Stimulated activated CD8-positive, alpha-beta memory T cell treated with anti-CD3 and anti-CD28 coated beads, Interleukin-4, amount 100 ng/mL, for 4 hours (primary cell): ENCODE measurements around the gene KIRREL2.
"Not testable (repeated sequence)": the region's sequence is repeated elsewhere in the genome, so short reads cannot be mapped to it uniquely, and the experiment has no call there.

Experiments
- DNase-seq, 2 donors: peaks; one replicate each; pipeline ENCODE4 v3.0.0-alpha.2; 2020; ENCODE audit warnings: low read depth in 2 of 2, low spot score in 1 of 2

The KIRREL2 gene

GRCh38 chr19:35895911-35896642 lies 39.4 kb downstream of the KIRREL2 start:
- no peak for DNase-seq

GRCh38 chr19:35896643-35897040 lies 39.9 kb downstream of the KIRREL2 start:
- DNase-seq, result no peak

- no peak for DNase-seq
These were observed 41.2 kb downstream of the KIRREL2 start for GRCh38 chr19:35897706-35898451.

GRCh38 chr19:35898499-35898809 lies 41.7 kb downstream of the KIRREL2 start:
- DNase-seq, result no peak

- DNase-seq, result peak; percentile 70 to 84
These were observed 43.0 kb downstream of the KIRREL2 start for GRCh38 chr19:35899547-35900214.

- DNase-seq, result no peak
These were observed 44.4 kb downstream of the KIRREL2 start for GRCh38 chr19:35901055-35901644.

- DNase-seq, result peak in 1 of 2 donors; percentile 31
These were observed 45.3 kb downstream of the KIRREL2 start, which contains the start of gene HCST for GRCh38 chr19:35901854-35902661. Gene HCST, plus strand, starts transcription at chr19:35902529. Its CDS starts 65 bp downstream, at chr19:35902594.

- DNase-seq, result no peak
These were observed 46.3 kb downstream of the KIRREL2 start for GRCh38 chr19:35902870-35903475.

- DNase-seq, result peak; percentile 80 to 89
These were observed 47.0 kb downstream of the KIRREL2 start for GRCh38 chr19:35903550-35904179.

- DNase-seq, result no peak
These were observed 47.8 kb downstream of the KIRREL2 start for GRCh38 chr19:35904311-35905068.

- no peak for DNase-seq
These were observed 48.5 kb downstream of the KIRREL2 start for GRCh38 chr19:35905178-35905727.

- DNase-seq, result no peak
These were observed 50.6 kb downstream of the KIRREL2 start for GRCh38 chr19:35907377-35907745.

GRCh38 chr19:35908010-35908441 lies 51.3 kb downstream of the KIRREL2 start, which contains the start of gene TYROBP:
Gene TYROBP, minus strand, starts transcription at chr19:35908295. Its CDS starts 67 bp downstream, at chr19:35908228.
- no peak for DNase-seq

- no peak for DNase-seq
These were observed 52.4 kb downstream of the KIRREL2 start for GRCh38 chr19:35908973-35909683.

- DNase-seq, result no peak
These were observed 52.9 kb downstream of the KIRREL2 start for GRCh38 chr19:35909684-35910035.

GRCh38 chr19:35910355-35910754 lies 53.6 kb downstream of the KIRREL2 start:
- not testable (repeated sequence) for DNase-seq

GRCh38 chr19:35911173-35911572 lies 54.5 kb downstream of the KIRREL2 start:
- no peak for DNase-seq

- no peak for DNase-seq
These were observed 55.1 kb downstream of the KIRREL2 start for GRCh38 chr19:35911790-35912189.
